OCI-LY1 (cell line): ENCODE results near the gene CNST.
"Not testable (repeated sequence)": the region's sequence is repeated elsewhere in the genome, so short reads cannot be mapped to it uniquely, and the experiment has no call there.

Experiments
- H2AFZ ChIP-seq: fragments of 200-600 bp; sonication (generic), shearing (Covaris generic); 2 replicates; pipeline ENCODE4 v1.6.0; 2014; ENCODE audit warnings: antibody characterized with exemption, mild to moderate bottlenecking, low read length
- H3F3A ChIP-seq: fragments of 200-600 bp; sonication (generic), shearing (Covaris generic); 2 replicates; pipeline ENCODE4 v1.6.0; 2014; ENCODE audit warnings: mild to moderate bottlenecking, antibody characterized with exemption, low read length, moderate library complexity; ENCODE audit not compliant: insufficient read depth
- H3K27ac ChIP-seq: fragments of 200-600 bp; sonication (generic); 2 replicates; pipeline ENCODE4 v1.5.1; 2014; ENCODE audit warnings: low read length, mixed run types, mild to moderate bottlenecking, low read depth; ENCODE audit not compliant: poor library complexity, severe bottlenecking
- H3K27me3 ChIP-seq: fragments of 200-600 bp; sonication (generic); 2 replicates; pipeline ENCODE4 v1.6.0; 2014; ENCODE audit warnings: antibody characterized with exemption, mild to moderate bottlenecking, low read length, moderate library complexity; ENCODE audit not compliant: insufficient read depth
- H3K36me3 ChIP-seq: fragments of 200-600 bp; sonication (generic); 2 replicates; pipeline ENCODE4 v1.6.1; 2014; ENCODE audit warnings: mild to moderate bottlenecking, antibody characterized with exemption, low read length, moderate library complexity, mixed read lengths; ENCODE audit not compliant: insufficient read depth
- H3K4me1 ChIP-seq: fragments of 200-600 bp; sonication (generic); 2 replicates; pipeline ENCODE4 v1.5.1; 2014; ENCODE audit warnings: mild to moderate bottlenecking, low read length, moderate library complexity; ENCODE audit not compliant: insufficient read depth, severe bottlenecking
- H3K4me2 ChIP-seq: fragments of 200-600 bp; sonication (generic), shearing (Covaris generic); 2 replicates; pipeline ENCODE4 v1.6.1; 2014; ENCODE audit warnings: low read length
- H3K4me3 ChIP-seq: fragments of 200-600 bp; sonication (generic); 2 replicates; pipeline ENCODE4 v1.5.1; 2014; ENCODE audit warnings: low read length, low read depth, mild to moderate bottlenecking, mixed read lengths; ENCODE audit not compliant: poor library complexity, severe bottlenecking
- H3K79me2 ChIP-seq: fragments of 200-600 bp; shearing (Covaris generic); 2 replicates; pipeline ENCODE4 v1.6.1; 2016; ENCODE audit warnings: mixed run types, low read length, mixed read lengths; ENCODE audit not compliant: insufficient read depth
- H3K9ac ChIP-seq: fragments of 200-600 bp; sonication (generic), shearing (Covaris generic); 2 replicates; pipeline ENCODE4 v1.6.1; 2014; ENCODE audit warnings: mild to moderate bottlenecking, low read length, mixed read lengths
- H3K9me2 ChIP-seq: fragments of 200-600 bp; sonication (generic), shearing (Covaris generic); 2 replicates; pipeline ENCODE4 v1.6.1; 2014; ENCODE audit warnings: low read depth, mild to moderate bottlenecking, low read length, mixed read lengths
- H3K9me3 ChIP-seq: fragments of 200-600 bp; shearing (Covaris generic); 2 replicates; pipeline ENCODE4 v1.6.1; 2014; ENCODE audit warnings: low read length, mixed read lengths
- H4K20me1 ChIP-seq: fragments of 200-600 bp; sonication (generic), shearing (Covaris generic); 2 replicates; pipeline ENCODE4 v1.6.0; 2016; ENCODE audit warnings: mild to moderate bottlenecking, low read length; ENCODE audit not compliant: insufficient read depth
- CTCF ChIP-seq: fragments of 200-600 bp; sonication (generic), shearing (Covaris generic); IDR thresholded peaks from 2 replicates; pipeline ENCODE4 v1.5.1; 2017; ENCODE audit warnings: mild to moderate bottlenecking, antibody characterized with exemption, low read length, moderate library complexity, mixed read lengths
- EZH2 ChIP-seq: fragments of 200-600 bp; sonication (generic), shearing (Covaris generic); IDR thresholded peaks from 2 replicates; pipeline ENCODE4 v1.8.0; 2017; ENCODE audit warnings: borderline replicate concordance, mixed run types, mild to moderate bottlenecking, antibody characterized with exemption, low read length, moderate library complexity, mixed read lengths

CNST gene

DNA sequence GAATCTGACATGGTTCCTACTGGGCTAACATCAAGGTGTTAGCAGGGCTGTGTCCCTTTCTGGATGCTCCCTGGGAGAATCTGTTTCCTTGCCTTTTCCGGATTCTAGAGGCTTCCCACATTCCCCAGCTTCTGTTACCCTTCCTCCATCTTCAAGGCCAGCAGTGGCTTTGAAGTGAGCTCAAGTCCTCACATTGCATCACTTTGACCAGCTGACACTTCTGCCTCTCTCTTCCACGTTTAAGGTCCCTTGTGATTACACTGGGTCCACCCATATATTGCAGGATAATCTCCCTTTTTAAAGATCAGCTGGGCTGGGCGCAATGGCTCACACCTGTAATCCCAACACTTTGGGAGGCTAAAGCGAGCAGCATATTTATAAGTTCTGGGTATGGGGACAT is 33.1 kb downstream of the CNST start:
- H2AFZ ChIP-seq: no peak overlapping the region
- H3K9me2 ChIP-seq: no peaks in the 10 kb centered on the region
- H3K4me1 ChIP-seq: no peaks in the 10 kb centered on the region
- H3K4me3 ChIP-seq: no peak overlapping the region
- H3K9ac ChIP-seq: no peak overlapping the region
- H3K36me3 ChIP-seq: peaks cover 58% of the 10 kb centered on the region
- no peaks in the 10 kb centered on the region for H4K20me1 ChIP-seq
- peaks cover 22% of the 10 kb centered on the region for H3K79me2 ChIP-seq
- H3K9me3 ChIP-seq: 0 out of 2 replicates have a peak, but pooled peaks cover 3% of the 10 kb centered on the region
- TF ChIP-seq EZH2 (no peak), CTCF (no peak)
- no peaks in the 10 kb centered on the region for H3K27me3 ChIP-seq
- H3K27ac ChIP-seq: no peak overlapping the region
- no peaks in the 10 kb centered on the region for H3F3A ChIP-seq
- H3K4me2 ChIP-seq: no peak overlapping the region

- Histone ChIP-seq H3K36me3 (peaks cover 46% of the 10 kb centered on the region), H4K20me1 (no peaks in the 10 kb centered on the region), H3K4me2 (no peak overlapping the region), H3K4me1 (no peaks in the 10 kb centered on the region), H3K27ac (no peak overlapping the region), H3F3A (no peaks in the 10 kb centered on the region), H3K27me3 (no peaks in the 10 kb centered on the region), H3K4me3 (no peak overlapping the region), H3K9me2 (no peaks in the 10 kb centered on the region), H3K79me2 (peaks cover 29% of the 10 kb centered on the region), H3K9me3 (0 out of 2 replicates have a peak, but pooled peaks cover 3% of the 10 kb centered on the region), H3K9ac (no peak overlapping the region), H2AFZ (no peak overlapping the region)
- TF ChIP-seq EZH2: no peak
- no peak for TF ChIP-seq CTCF
These were observed 34.3 kb downstream of the CNST start for GRCh38 chr1:246600579-246600978.

DNA sequence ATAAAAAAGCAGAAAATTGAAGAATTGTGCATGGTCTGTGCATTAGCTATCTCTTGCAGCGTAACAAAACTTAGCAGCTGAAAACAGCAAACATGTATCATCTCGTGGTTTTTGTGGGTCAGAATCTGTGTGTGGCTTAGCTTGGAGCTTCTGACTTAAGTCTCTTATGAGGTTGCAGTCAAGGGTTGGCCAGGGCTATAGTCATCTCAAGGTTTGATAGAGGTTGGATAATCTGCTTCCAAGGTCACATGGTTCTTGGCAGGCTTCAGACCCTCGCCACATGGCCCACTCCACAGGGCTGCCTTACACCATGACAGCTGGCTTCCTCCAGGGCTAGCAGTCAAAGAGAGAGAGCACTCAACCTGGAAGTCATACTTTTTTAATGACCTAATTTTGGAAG is 35.9 kb downstream of the CNST start:
- Histone ChIP-seq H4K20me1 (no peaks in the 10 kb centered on the region), H2AFZ (no peak overlapping the region), H3K27ac (no peak overlapping the region), H3K4me3 (no peak overlapping the region), H3K9me2 (no peaks in the 10 kb centered on the region), H3K79me2 (peaks cover 29% of the 10 kb centered on the region), H3K9ac (no peak overlapping the region), H3F3A (no peaks in the 10 kb centered on the region), H3K9me3 (0 out of 2 replicates have a peak, but pooled peaks cover 3% of the 10 kb centered on the region), H3K4me1 (no peaks in the 10 kb centered on the region), H3K36me3 (peaks cover 29% of the 10 kb centered on the region), H3K4me2 (no peak overlapping the region), H3K27me3 (no peaks in the 10 kb centered on the region)
- TF ChIP-seq EZH2 (no peak), CTCF (no peak)

GRCh38 chr1:246605231-246605630 is 39.0 kb downstream of the CNST start:
- H3F3A ChIP-seq, H3K27ac ChIP-seq, H3K9me3 ChIP-seq, H4K20me1 ChIP-seq, H3K4me1 ChIP-seq, H2AFZ ChIP-seq, H3K9ac ChIP-seq, H3K9me2 ChIP-seq, H3K4me2 ChIP-seq, H3K4me3 ChIP-seq, H3K27me3 ChIP-seq: not testable (repeated sequence)
- peaks cover 23% of the 10 kb centered on the region; the same call in 1 of the 2 replicates for H3K36me3 ChIP-seq
- peaks cover 24% of the 10 kb centered on the region for H3K79me2 ChIP-seq
